ENCODE measurements around the gene BMERB1. TPM values are rescaled to one million over a fixed set of nuclear protein-coding genes. Genes with fewer than 3 reads are reported as not detected.

Gene BMERB1
- polyA plus RNA-seq, 1 donor: 11.1 TPM

GRCh38 chr16:15483857-15484256 lies 49.5 kb downstream of the BMERB1 start:
- Histone ChIP-seq H3K36me3 (ENCODE audit: control insufficient read depth, insufficient read depth, low read length) (no peaks in the 10 kb centered on the region), H3K4me1 (ENCODE audit: control insufficient read depth, insufficient read depth, low read length) (no peaks in the 10 kb centered on the region), H3K9me3 (ENCODE audit: control insufficient read depth, low read depth, low read length) (no peaks in the 10 kb centered on the region), H3K27ac (ENCODE audit: low read length) (no peak overlapping the region), H3K4me3 (ENCODE audit: low read length) (no peak overlapping the region), H3K27me3 (ENCODE audit: control insufficient read depth, insufficient read depth, low read length) (no peaks in the 10 kb centered on the region)
- no CpG with 5 or more reads among the region's 2 CpGs for WGBS (ENCODE audit: insufficient coverage, low lambda C conversion rate)
- DNase-seq: no peak

GRCh38 chr16:15484662-15485061 lies 50.3 kb downstream of the BMERB1 start:
- H3K4me3 ChIP-seq (ENCODE audit: low read length): no peak overlapping the region
- no peaks in the 10 kb centered on the region for H3K27me3 ChIP-seq (ENCODE audit: control insufficient read depth, insufficient read depth, low read length)
- no peak overlapping the region for H3K27ac ChIP-seq (ENCODE audit: low read length)
- no peak for DNase-seq
- WGBS (ENCODE audit: insufficient coverage, low lambda C conversion rate): no CpG with 5 or more reads among the region's 5 CpGs
- H3K36me3 ChIP-seq (ENCODE audit: control insufficient read depth, insufficient read depth, low read length): no peaks in the 10 kb centered on the region
- no peaks in the 10 kb centered on the region for H3K4me1 ChIP-seq (ENCODE audit: control insufficient read depth, insufficient read depth, low read length)
- no peaks in the 10 kb centered on the region for H3K9me3 ChIP-seq (ENCODE audit: control insufficient read depth, low read depth, low read length)

- no peaks in the 10 kb centered on the region for H3K36me3 ChIP-seq (ENCODE audit: control insufficient read depth, insufficient read depth, low read length)
- H3K4me1 ChIP-seq (ENCODE audit: control insufficient read depth, insufficient read depth, low read length): no peaks in the 10 kb centered on the region
- H3K27me3 ChIP-seq (ENCODE audit: control insufficient read depth, insufficient read depth, low read length): no peaks in the 10 kb centered on the region
- H3K27ac ChIP-seq (ENCODE audit: low read length): no peak overlapping the region
- WGBS (ENCODE audit: insufficient coverage, low lambda C conversion rate): 100% methylated on average over 2 of the region's 5 CpGs
- DNase-seq: no peak
- no peaks in the 10 kb centered on the region for H3K9me3 ChIP-seq (ENCODE audit: control insufficient read depth, low read depth, low read length)
- no peak overlapping the region for H3K4me3 ChIP-seq (ENCODE audit: low read length)
Observed at GRCh38 chr16:15485175-15485574, 50.8 kb downstream of the BMERB1 start.

- no peaks in the 10 kb centered on the region for H3K4me1 ChIP-seq (ENCODE audit: control insufficient read depth, insufficient read depth, low read length)
- WGBS (ENCODE audit: insufficient coverage, low lambda C conversion rate): no CpG with 5 or more reads among the region's 1 CpG
- DNase-seq: no peak
- no peaks in the 10 kb centered on the region for H3K27me3 ChIP-seq (ENCODE audit: control insufficient read depth, insufficient read depth, low read length)
- no peaks in the 10 kb centered on the region for H3K36me3 ChIP-seq (ENCODE audit: control insufficient read depth, insufficient read depth, low read length)
- H3K9me3 ChIP-seq (ENCODE audit: control insufficient read depth, low read depth, low read length): no peaks in the 10 kb centered on the region
- no peak overlapping the region for H3K4me3 ChIP-seq (ENCODE audit: low read length)
- H3K27ac ChIP-seq (ENCODE audit: low read length): no peak overlapping the region
Observed at GRCh38 chr16:15486661-15487060, 52.3 kb downstream of the BMERB1 start.

- no peaks in the 10 kb centered on the region for H3K4me1 ChIP-seq (ENCODE audit: control insufficient read depth, insufficient read depth, low read length)
- no peak for DNase-seq
- H3K9me3 ChIP-seq (ENCODE audit: control insufficient read depth, low read depth, low read length): no peaks in the 10 kb centered on the region
- WGBS (ENCODE audit: insufficient coverage, low lambda C conversion rate): 71% methylated on average over 1 of the region's 12 CpGs
- H3K27ac ChIP-seq (ENCODE audit: low read length): no peak overlapping the region
- no peaks in the 10 kb centered on the region for H3K27me3 ChIP-seq (ENCODE audit: control insufficient read depth, insufficient read depth, low read length)
- no peak overlapping the region for H3K4me3 ChIP-seq (ENCODE audit: low read length)
- H3K36me3 ChIP-seq (ENCODE audit: control insufficient read depth, insufficient read depth, low read length): no peaks in the 10 kb centered on the region
Observed at GRCh38 chr16:15487336-15488284, 53.2 kb downstream of the BMERB1 start.

GRCh38 chr16:15489016-15489415 lies 54.6 kb downstream of the BMERB1 start:
- no peaks in the 10 kb centered on the region for H3K9me3 ChIP-seq (ENCODE audit: control insufficient read depth, low read depth, low read length)
- no CpG with 5 or more reads among the region's 3 CpGs for WGBS (ENCODE audit: insufficient coverage, low lambda C conversion rate)
- no peaks in the 10 kb centered on the region for H3K4me1 ChIP-seq (ENCODE audit: control insufficient read depth, insufficient read depth, low read length)
- no peak for DNase-seq
- H3K36me3 ChIP-seq (ENCODE audit: control insufficient read depth, insufficient read depth, low read length): no peaks in the 10 kb centered on the region
- no peak overlapping the region for H3K27ac ChIP-seq (ENCODE audit: low read length)
- H3K27me3 ChIP-seq (ENCODE audit: control insufficient read depth, insufficient read depth, low read length): no peaks in the 10 kb centered on the region
- no peak overlapping the region for H3K4me3 ChIP-seq (ENCODE audit: low read length)

GRCh38 chr16:15490123-15490711 lies 55.8 kb downstream of the BMERB1 start:
- H3K9me3 ChIP-seq (ENCODE audit: control insufficient read depth, low read depth, low read length): no peaks in the 10 kb centered on the region
- DNase-seq: no peak
- no peaks in the 10 kb centered on the region for H3K27me3 ChIP-seq (ENCODE audit: control insufficient read depth, insufficient read depth, low read length)
- no peaks in the 10 kb centered on the region for H3K4me1 ChIP-seq (ENCODE audit: control insufficient read depth, insufficient read depth, low read length)
- H3K4me3 ChIP-seq (ENCODE audit: low read length): no peak overlapping the region
- no peaks in the 10 kb centered on the region for H3K36me3 ChIP-seq (ENCODE audit: control insufficient read depth, insufficient read depth, low read length)
- no peak overlapping the region for H3K27ac ChIP-seq (ENCODE audit: low read length)
- no CpG with 5 or more reads among the region's 5 CpGs for WGBS (ENCODE audit: insufficient coverage, low lambda C conversion rate)

GRCh38 chr16:15491411-15491810 lies 57.0 kb downstream of the BMERB1 start:
- no peaks in the 10 kb centered on the region for H3K27me3 ChIP-seq (ENCODE audit: control insufficient read depth, insufficient read depth, low read length)
- no peaks in the 10 kb centered on the region for H3K9me3 ChIP-seq (ENCODE audit: control insufficient read depth, low read depth, low read length)
- no peaks in the 10 kb centered on the region for H3K4me1 ChIP-seq (ENCODE audit: control insufficient read depth, insufficient read depth, low read length)
- no peak for DNase-seq
- H3K4me3 ChIP-seq (ENCODE audit: low read length): no peak overlapping the region
- no peak overlapping the region for H3K27ac ChIP-seq (ENCODE audit: low read length)
- WGBS (ENCODE audit: insufficient coverage, low lambda C conversion rate): 80% methylated on average over 1 of the region's 4 CpGs
- H3K36me3 ChIP-seq (ENCODE audit: control insufficient read depth, insufficient read depth, low read length): no peaks in the 10 kb centered on the region

- WGBS (ENCODE audit: insufficient coverage, low lambda C conversion rate): 83% methylated on average over 1 of the region's 8 CpGs
- Histone ChIP-seq H3K9me3 (ENCODE audit: control insufficient read depth, low read depth, low read length) (no peaks in the 10 kb centered on the region), H3K4me1 (ENCODE audit: control insufficient read depth, insufficient read depth, low read length) (no peaks in the 10 kb centered on the region), H3K27ac (ENCODE audit: low read length) (no peak overlapping the region), H3K4me3 (ENCODE audit: low read length) (no peak overlapping the region), H3K36me3 (ENCODE audit: control insufficient read depth, insufficient read depth, low read length) (no peaks in the 10 kb centered on the region), H3K27me3 (ENCODE audit: control insufficient read depth, insufficient read depth, low read length) (no peaks in the 10 kb centered on the region)
- DNase-seq: no peak
Observed at GRCh38 chr16:15492091-15492740, 57.8 kb downstream of the BMERB1 start.

- Histone ChIP-seq H3K4me3 (ENCODE audit: low read length) (no peak overlapping the region), H3K27me3 (ENCODE audit: control insufficient read depth, insufficient read depth, low read length) (peaks cover under 1% of the 10 kb centered on the region), H3K4me1 (ENCODE audit: control insufficient read depth, insufficient read depth, low read length) (no peaks in the 10 kb centered on the region), H3K9me3 (ENCODE audit: control insufficient read depth, low read depth, low read length) (no peaks in the 10 kb centered on the region), H3K36me3 (ENCODE audit: control insufficient read depth, insufficient read depth, low read length) (no peaks in the 10 kb centered on the region), H3K27ac (ENCODE audit: low read length) (no peak overlapping the region)
- no peak for DNase-seq
- WGBS (ENCODE audit: insufficient coverage, low lambda C conversion rate): 100% methylated on average over 1 of the region's 9 CpGs
Observed at GRCh38 chr16:15493466-15494180, 59.2 kb downstream of the BMERB1 start.
